OCI-LY7 (cell line): ENCODE results near the gene KLHDC9.

ENCODE experiments used
- EZH2phosphoT487 ChIP-seq: fragments of 200-600 bp; sonication (generic); IDR thresholded peaks from 2 replicates; pipeline ENCODE4 v1.6.1; 2018; ENCODE audit warnings: low read depth, borderline replicate concordance, mild to moderate bottlenecking, mixed run types, antibody characterized with exemption, low read length, moderate library complexity, mixed read lengths
- TF ChIP-seq, protein P1 (sequence below): fragments of 200-600 bp; sonication (generic); conservative IDR thresholded peaks from 2 replicates; pipeline ENCODE4 v1.5.1; 2014; ENCODE audit warnings: mild to moderate bottlenecking, antibody characterized with exemption, low read length, moderate library complexity, mixed read lengths

DNA sequence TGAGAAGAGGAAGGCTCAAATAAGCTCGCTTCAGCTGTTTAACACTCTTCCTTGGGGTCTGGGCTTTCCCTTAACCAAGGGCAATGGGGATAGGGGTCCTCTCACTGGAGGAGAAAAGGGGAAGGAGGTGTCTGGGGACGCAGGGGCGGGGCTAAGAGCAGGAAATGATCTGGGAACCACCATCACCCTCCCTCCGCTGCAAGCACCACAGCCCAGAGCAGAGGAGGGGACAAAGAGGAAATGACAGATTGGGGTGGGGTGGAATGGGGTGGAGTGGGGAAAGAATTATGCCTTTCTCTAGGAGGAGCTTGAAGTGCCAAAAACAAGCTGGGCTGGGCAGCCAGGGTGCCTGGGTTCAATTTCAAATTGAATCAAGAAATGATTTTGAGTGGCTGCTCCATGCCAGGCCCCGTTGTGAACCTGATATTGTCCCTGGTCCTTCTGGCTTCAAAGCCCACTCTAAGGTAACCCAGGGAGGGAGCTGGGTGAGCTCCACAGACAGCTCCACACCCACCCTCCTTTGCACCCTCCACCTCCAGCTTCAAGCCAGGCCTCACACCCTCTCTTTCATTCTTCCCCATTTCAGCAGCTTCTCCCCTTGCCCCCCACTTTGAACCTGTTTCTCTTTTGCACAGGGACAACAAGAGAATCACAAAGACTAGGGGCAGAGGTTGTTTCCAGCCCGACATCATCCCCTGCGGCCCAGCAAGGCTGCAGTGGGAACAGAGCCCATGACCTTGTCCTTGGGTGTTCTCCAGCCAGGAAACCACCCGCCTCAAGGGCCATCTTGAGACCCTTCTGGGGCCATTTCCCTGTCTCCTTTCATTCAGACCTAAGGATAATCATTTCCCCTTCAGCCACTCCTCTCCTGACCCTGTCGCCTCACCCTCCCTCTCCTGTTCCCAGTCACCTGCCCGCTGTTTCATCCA lies 29.6 kb upstream of the KLHDC9 start:
- TF ChIP-seq, protein P1, sequence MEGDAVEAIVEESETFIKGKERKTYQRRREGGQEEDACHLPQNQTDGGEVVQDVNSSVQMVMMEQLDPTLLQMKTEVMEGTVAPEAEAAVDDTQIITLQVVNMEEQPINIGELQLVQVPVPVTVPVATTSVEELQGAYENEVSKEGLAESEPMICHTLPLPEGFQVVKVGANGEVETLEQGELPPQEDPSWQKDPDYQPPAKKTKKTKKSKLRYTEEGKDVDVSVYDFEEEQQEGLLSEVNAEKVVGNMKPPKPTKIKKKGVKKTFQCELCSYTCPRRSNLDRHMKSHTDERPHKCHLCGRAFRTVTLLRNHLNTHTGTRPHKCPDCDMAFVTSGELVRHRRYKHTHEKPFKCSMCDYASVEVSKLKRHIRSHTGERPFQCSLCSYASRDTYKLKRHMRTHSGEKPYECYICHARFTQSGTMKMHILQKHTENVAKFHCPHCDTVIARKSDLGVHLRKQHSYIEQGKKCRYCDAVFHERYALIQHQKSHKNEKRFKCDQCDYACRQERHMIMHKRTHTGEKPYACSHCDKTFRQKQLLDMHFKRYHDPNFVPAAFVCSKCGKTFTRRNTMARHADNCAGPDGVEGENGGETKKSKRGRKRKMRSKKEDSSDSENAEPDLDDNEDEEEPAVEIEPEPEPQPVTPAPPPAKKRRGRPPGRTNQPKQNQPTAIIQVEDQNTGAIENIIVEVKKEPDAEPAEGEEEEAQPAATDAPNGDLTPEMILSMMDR, result no peak
- TF ChIP-seq EZH2phosphoT487, result no peak
